GM18873 (cell line): Measurements from ENCODE around the gene HEXD.

Experiments
- ATAC-seq: cut with Tn5 transposase; IDR thresholded peaks from one replicate; pipeline ENCODE4 v1.9.1; 2021; ENCODE audit warnings: mild to moderate bottlenecking, moderate library complexity, moderate number of reproducible peaks; ENCODE audit not compliant: unreplicated experiment, low FRiP score

The HEXD gene

GRCh38 chr17:82438401-82439193, 20.4 kb downstream of the HEXD start:
- no peak for ATAC-seq

GRCh38 chr17:82439194-82439828, 21.2 kb downstream of the HEXD start:
- no peak for ATAC-seq

DNA sequence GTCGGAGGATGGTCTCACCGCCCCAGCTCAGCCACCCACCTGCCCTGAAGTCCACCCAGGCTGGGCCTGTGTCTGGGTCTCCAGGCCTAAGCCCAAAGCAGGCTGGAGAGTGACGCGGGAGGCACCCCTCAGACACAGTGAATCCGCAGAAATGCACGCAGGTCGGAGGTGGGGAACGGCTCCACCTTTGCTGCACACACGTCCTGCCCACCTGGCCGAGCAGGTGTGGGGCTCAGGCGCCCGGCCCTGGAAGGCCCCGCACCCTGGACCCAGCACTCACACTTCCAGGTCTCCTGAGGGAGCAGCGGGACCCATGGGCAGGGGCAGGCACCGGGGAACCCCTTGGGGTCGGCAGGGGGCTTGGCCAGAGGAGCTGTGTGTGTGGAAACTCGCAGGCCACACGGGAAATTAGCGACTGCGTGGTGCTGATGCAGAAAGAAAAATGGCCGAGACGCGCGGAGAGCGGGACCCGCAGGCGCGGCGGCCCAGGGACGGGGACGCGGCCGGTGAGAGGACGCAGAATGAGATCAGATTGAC, 21.8 kb downstream of the HEXD start:
- no peak for ATAC-seq

- no peak for ATAC-seq
Measured at GRCh38 chr17:82440469-82440981, 22.4 kb downstream of the HEXD start.

DNA sequence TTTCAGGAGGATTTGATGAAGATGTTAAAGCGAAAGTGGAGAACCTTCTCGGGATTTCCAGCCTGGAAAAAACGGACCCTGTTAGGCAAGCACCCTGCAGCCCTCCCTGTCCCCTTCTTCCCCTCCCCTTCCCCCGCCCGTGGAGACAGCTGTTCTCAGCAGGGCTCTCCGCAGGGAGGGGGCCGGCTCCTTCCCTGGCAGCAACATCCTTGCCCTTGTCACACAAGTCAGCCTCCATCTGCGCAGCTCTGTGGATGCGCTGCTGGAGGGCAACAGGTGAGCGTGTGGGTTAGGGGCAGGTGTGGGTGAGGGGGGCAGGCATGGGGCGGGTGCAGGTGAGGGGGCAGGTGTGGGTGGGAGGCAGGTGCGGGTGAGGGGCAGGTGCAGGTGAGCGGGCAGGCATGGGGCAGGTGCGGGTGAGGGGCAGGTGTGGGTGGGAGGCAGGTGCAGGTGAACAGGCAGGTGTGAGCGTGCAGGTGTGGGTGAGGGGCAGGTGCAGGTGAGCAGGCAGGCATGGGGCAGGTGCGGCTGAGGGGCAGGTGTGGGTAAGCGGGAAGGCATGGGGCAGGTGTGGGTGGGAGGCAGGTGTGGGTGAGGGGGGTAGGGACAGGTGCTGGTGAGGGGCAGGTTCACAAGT, 23.0 kb downstream of the HEXD start:
- no peak for ATAC-seq

DNA sequence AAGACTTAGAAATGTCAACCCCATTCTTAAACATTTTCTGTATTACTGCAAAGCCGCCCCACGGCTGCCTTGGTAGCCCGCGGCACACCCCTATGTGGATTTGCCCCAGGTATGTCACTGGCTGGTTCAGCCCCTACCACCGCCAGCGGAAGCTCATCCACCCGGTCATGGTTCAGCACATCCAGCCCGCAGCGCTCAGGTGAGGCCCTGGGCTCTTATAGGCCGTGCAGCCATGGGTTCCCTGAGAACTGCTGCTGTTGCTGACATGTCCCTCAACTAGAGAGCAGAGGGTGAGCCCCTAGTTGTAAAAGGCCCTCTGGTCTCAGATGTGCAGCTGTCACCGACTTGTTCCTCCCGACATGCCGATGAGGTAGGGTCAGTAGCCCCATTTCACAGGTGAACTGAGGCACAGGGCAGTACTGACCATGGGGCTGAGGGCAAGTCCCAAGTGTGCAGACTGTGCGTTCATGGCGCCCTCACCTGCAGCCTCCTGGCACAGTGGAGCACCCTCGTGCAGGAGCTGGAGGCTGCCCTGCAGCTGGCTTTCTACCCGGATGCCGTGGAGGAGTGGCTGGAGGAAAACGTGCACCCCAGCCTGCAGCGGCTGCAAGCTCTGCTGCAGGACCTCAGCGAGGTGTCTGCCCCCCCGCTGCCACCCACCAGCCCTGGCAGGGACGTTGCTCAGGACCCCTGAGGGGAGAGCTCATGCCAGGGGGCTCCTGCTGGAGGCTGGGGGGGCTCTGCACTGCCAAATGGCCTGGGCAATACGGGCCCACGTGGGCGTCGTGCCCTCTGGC, 23.7 kb downstream of the HEXD start:
- ATAC-seq: no peak

DNA sequence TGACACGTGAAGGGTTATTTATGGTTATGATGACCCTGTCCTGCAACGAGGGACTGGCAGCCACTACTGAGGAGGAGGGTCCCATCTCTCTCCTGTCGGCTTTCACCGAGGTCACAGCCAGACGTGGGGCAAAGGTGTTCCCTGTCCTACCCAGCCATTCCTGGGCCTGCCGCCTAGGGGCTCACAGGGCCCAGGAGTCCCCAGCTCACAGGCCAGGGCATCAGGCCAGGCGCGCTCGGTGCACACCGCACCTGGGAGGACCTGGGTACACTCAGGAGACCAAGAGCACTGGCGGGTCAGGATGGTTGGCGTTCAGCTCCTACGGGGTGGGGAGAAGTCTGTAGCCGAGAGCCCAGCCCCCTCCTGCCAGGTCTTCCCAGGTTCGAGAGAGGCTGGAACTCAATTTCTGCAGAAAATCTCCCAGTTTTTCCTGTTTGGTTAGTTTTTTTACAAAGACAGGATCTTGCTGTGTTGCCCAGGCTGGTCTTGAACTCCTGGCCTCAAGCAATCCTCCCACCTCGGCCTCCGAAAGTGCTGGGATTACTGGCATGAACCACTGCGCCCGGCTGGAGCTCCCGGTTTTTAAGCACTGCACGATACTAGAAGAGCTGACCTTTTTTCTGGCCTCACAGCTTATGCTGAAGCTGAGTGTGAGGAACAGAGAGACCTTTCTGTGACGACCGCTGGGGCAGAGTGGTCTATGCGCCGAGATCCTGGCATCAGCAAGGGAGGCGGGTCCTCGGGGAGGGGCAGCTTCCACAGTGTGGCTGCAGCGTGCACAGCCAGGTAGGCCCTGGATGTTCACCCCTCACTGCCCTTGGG, 24.7 kb downstream of the HEXD start:
- ATAC-seq: no peak

GRCh38 chr17:82443465-82444283, 25.5 kb downstream of the HEXD start:
- no peak for ATAC-seq

- no peak for ATAC-seq
Measured at GRCh38 chr17:82444284-82444893, 26.2 kb downstream of the HEXD start.

DNA sequence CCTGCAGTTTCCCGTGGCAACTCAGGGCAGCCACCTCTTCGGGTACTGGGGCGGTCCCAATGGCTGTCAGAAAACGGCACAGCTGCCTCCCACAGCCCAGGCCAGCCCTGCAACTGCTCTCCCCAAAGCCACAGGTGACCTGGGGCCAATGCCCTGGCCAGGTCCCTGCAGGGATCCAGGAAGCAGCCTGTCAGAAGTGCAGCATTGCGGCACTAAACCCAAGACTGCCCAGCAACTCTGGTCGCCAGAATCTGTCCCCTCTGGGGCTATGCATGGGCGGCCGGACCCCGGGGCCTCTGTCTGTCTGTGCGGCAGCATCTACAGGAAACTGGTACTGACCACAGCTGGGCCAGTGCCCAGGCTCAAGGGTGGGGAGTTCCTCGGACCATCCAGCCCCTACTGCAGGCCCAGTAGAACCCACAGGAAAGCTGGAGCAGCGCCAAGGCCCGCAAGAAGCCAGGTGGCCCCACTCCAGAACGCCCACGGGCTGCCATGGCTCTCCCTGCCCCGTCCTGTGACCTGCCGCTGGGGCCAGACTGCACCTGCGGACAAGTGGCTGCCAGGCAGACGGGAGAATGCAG, 26.9 kb downstream of the HEXD start:
- ATAC-seq: no peak

DNA sequence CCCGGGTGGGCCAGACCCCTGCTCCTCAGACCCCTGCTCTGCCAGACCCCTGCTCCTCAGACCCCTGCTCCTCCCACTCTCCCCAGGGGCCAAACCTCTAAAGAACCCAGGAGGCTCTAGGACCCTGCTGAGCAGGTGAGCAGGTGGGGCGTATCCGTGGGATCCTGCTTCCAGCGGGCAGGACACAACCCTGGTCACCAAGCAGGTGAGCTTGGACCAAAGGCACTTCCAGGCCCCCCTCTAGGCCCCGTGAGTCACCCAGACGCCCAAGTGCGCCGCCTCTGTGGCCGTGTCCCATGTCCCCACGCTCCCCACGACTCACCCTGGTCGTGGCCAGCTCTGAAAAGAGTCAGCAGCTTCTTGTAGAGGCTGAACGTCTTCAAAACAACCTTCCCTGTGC, 27.4 kb downstream of the HEXD start:
- ATAC-seq: no peak

GRCh38 chr17:82446124-82446523, 28.0 kb downstream of the HEXD start:
- no peak for ATAC-seq

DNA sequence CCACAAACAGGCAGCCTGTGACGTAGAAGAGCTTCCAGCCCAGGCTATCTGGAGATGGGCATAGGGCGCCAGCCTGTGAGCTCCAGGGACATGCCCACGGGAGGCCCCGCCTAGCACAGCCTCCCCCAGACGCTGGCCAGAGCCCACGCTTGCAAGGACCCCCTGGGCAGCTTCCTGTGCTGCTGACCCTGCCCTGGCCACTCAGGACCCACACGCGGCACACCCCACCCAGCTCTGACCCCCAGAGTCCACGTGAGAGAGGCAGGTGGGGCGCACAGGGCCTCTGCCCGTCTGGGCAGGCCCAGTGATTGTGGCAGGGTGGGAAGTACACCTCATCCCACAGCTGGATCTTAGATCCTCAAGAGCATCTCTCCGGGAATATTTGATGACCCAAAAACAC, 28.5 kb downstream of the HEXD start:
- no peak for ATAC-seq

GRCh38 chr17:82447876-82448275, 29.7 kb downstream of the HEXD start:
- no peak for ATAC-seq

GRCh38 chr17:82449131-82449882, 31.2 kb downstream of the HEXD start:
- peak; percentile 51 for ATAC-seq

DNA sequence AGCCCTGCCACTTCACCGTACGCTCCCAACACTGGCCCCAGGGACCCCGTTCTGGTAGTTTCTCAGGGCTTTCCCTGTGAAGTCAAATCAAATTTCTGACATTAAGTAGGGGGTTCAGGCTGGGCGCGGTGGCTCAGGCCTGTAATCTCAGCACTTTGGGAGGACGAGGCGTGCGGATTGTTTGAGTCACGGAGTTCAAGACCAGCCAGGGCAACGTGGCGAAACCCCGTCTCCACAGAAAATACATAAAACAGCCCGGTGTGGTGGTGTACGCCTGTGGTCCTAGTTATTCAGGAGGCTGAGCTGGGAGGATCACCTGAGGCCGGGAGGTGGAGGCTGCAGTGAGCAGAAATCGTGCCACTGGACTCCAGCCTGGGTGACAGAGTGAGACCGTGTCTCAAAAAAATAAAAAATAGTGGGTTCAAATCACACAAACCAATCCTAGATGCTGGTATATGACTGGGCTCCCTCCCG, 31.8 kb downstream of the HEXD start:
- ATAC-seq: no peak
